Stimulated activated CD8-positive, alpha-beta memory T cell treated with anti-CD3 and anti-CD28 coated beads, Interleukin-7, amount 100 ng/mL, for 4 hours (primary cell): Measurements from ENCODE around the gene S100A13.
A peak's percentile ranks its signal among the peaks of the same experiment; 100 is the strongest.
"Not testable (repeated sequence)": the region's sequence is repeated elsewhere in the genome, so short reads cannot be mapped to it uniquely, and the experiment has no call there.

Experiments used
- DNase-seq, 2 donors: peaks; one replicate each; pipeline ENCODE4 v3.0.0-alpha.2; 2020; ENCODE audit warnings: low read depth in 2 of 2

The S100A13 gene

GRCh38 chr1:153648000-153648643 is 20.8 kb upstream of the S100A13 start:
- no peak for DNase-seq

DNA sequence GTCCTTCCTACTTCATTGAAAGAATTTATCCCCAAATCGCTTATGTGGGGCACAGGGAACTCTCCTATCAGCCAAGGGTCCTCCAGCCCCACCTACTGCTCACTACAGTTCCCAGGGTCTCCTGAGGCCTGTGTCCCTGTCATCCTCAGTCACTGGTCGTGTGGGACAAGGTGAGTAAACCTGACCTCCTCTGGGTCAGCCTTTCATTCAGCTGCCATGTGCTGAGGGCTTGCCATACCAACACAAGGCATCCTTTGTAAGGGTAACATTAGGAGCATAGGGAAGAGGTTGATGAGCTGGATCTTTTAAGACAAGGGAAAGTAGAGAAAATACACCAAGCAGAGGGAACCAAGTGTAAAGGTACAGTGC is 20.0 kb upstream of the S100A13 start:
- DNase-seq, result no peak

GRCh38 chr1:153646672-153647345 is 19.5 kb upstream of the S100A13 start:
- DNase-seq, result no peak

GRCh38 chr1:153643816-153644215 is 16.5 kb upstream of the S100A13 start:
- no peak for DNase-seq

- DNase-seq, result no peak
Measured at GRCh38 chr1:153643100-153643499, 15.8 kb upstream of the S100A13 start.

GRCh38 chr1:153642161-153642560 is 14.9 kb upstream of the S100A13 start:
- no peak for DNase-seq

GRCh38 chr1:153640861-153641260 is 13.6 kb upstream of the S100A13 start:
- DNase-seq, result no peak

GRCh38 chr1:153640213-153640612 is 12.9 kb upstream of the S100A13 start:
- not testable (repeated sequence) for DNase-seq

- no peak for DNase-seq
Measured at GRCh38 chr1:153639280-153639679, 12.0 kb upstream of the S100A13 start.

DNA sequence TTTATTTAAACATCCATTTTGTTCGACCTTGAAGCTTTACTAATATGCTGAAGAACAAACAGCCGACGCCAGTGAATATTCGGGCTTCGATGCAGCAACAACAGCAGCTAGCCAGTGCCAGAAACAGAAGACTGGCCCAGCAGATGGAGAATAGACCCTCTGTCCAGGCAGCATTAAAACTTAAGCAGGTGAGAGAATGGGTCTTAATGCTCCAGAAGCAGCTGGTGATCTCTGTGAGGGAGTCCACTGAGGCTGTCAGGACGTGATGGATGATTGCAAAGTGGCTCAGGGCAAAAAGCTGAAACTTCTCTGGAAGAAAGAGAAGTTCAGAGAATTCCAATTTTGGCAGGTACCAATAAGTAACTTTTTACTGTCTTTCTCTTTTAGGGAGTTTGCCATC is 11.0 kb upstream of the S100A13 start:
- DNase-seq, result no peak

DNA sequence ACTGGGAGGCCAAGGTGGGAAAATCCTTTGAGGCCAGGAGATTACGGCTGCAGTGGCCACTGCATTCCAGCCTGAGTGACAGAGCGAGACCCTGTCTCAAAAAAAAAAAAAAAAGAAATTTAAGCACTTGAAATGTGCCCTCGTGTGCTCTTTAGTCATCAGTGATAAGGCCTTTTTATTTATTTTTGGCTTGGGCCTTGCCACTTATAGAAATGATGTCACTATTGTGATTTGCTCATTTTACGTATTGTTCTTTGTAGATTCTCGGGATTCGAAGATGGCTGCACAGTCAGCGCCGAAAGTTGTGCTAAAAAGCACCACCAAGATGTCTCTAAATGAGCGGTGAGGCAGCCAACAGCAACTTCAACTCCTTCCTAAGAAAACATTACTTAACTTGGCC is 9.0 kb upstream of the S100A13 start:
- DNase-seq, result no peak

DNA sequence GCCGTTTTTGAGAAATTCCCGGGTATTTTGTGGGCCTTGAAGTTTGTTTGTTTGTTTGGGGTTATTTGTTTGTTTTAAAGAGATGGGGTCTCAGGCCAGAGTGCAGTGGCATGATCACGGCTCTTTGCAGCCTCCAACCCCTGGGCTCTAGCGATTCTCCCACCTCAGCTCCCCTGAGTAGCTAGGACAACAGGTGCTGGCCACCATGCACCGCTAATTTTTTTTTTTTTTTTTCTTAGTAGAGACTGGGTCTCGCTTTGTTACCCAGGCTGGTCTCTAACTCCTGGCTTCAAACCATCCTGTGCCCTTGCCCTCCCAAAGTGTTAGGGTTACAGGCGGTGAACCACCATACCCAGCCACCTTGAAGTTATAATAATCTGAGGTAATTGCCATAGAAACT is 8.6 kb upstream of the S100A13 start:
- DNase-seq, result no peak

DNA sequence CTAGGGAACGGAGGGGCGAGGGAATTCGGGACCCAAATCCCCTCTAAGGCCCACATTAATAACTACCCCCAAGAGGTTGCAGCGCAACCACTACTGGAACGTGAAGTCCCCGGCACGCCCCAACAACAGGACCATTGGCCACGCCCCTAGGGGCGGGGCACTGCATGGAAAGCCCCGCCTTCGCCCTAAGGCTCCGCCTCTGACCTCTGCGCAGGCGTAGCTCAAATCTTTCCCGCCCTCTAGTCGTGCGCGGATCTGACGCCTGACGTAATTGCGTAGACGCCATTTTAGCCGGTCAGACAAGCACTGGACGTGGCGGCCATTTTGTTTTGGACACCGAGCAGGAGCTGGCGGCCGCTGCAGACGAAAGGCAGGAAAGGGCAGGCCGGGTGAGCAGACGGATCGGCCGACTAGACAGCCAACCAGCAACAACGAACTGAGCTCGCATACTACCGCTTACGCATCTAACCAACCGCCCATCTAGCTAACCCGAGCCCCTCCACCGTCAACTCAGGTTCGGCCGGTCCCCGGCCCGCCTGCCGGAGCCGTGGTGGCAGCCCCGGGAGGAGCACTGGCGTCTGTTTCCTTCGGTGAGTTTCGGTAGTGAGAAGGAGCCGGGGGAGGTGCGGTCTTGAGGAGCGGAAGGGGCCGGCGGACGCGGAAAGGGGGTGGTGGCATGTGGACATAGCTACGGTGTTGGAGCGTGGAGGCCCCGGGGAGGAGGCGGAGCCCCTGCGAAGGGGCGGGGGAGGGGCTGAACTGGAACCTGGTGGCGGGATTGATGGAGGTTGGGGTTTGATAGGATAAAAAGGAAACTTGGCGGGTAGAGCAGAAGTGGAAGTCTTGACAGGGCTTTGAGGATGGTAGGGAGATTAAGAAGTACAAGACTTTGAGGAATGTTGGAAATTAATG is 6.7 kb upstream of the S100A13 start, which contains the start of gene CHTOP:
Gene CHTOP (plus strand): TSS at position 313 of the 912 bp plus-strand sequence. CDS start 2,523 bp downstream, outside the sequence.
- DNase-seq, result peak; percentile 92 to 95

DNA sequence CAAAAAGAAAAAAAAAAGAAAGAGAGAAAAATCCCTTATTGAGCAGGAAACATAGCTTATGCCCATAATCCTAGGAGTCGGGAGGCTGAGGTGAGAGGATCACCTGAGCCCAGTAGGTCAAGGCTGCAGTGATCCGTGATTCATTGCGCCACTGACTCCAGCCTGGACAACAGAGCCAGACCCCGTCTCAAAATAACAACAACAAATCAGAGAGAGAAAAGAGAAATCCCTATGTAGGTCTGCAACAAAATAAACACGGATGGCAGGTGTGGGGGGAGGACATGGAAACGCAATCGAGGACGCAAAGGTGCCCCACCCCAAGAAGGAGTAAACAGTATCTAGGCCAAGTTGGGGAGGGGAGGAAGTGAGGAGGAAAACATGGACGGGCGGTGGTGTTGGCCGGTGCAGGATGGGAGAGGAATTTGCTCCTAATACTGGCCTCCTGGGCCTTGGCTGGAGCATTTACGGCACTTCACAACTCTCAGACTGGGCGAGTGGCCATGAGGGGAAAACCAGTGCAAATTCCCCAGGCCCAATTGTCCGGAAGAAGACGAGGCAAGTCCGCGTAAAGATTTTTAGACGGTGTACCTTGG is 6.0 kb upstream of the S100A13 start:
- no peak for DNase-seq

- DNase-seq, result no peak
Measured at GRCh38 chr1:153631047-153632022, 4.0 kb upstream of the S100A13 start.

DNA sequence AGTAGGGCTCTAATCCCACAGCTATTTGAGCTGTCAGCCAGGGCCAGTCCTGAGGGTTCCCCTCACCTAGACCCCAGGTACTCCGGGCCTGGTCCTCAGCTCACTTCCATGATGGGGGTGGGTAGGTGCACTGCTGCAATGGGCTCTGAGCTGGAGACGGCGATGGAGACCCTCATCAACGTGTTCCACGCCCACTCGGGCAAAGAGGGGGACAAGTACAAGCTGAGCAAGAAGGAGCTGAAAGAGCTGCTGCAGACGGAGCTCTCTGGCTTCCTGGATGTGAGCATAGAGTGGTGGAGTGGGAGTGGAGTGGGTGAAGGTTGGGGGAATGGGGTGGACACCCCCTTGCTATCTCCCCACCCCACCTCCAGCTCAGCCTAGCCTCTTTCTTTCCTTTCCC is 3.1 kb upstream of the S100A13 start:
- no peak for DNase-seq

- no peak for DNase-seq
Measured at GRCh38 chr1:153629971-153630370, 2.7 kb upstream of the S100A13 start.

- DNase-seq, result no peak
Measured at GRCh38 chr1:153629343-153629665, 2.0 kb upstream of the S100A13 start.

GRCh38 chr1:153628638-153629342 is 1.5 kb upstream of the S100A13 start:
- DNase-seq, result no peak
